ENCODE results near the gene LAMA3.
A peak's percentile ranks its signal among the peaks of the same experiment; 100 is the strongest.

LAMA3 gene

GRCh38 chr18:23682472-23682871, 6.8 kb upstream of the LAMA3 start:
- no peak for TF ChIP-seq JUND (IDR thresholded peaks at IDR 0.05; ENCODE audit: low read depth)
- in situ Hi-C loops (cut with HindIII; ENCODE audit: low pct_unique_long_range_greater_than_20kb, low sequenced_read_pairs), result no loop called here
- DNase-seq (ENCODE audit: low read depth in 1 of 2, low spot score in 1 of 2), result no peak

DNA sequence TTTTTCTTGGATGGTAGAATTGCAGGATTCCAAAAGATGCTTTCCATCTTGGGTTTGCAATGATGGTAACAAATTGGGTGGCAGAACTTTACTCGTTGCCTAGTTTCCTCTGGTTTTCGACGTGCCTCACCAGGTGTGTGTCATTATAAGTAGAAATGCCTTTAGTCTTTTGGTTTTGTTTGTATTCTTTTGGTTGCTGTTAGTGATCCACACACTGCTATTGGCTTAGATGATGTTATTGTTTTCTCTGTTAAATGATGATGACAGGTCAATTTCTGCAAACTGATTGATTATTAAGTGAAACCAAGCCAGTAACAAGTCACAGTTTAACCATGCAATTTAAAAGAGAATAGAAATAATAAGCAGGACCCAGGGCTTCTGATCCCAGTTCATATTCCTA, 6.1 kb upstream of the LAMA3 start:
- DNase-seq (ENCODE audit: low read depth in 1 of 2, low spot score in 1 of 2), result no peak
- in situ Hi-C loops (cut with HindIII; ENCODE audit: low pct_unique_long_range_greater_than_20kb, low sequenced_read_pairs), result no loop called here
- TF ChIP-seq JUND (IDR thresholded peaks at IDR 0.05; ENCODE audit: low read depth), result no peak

DNA sequence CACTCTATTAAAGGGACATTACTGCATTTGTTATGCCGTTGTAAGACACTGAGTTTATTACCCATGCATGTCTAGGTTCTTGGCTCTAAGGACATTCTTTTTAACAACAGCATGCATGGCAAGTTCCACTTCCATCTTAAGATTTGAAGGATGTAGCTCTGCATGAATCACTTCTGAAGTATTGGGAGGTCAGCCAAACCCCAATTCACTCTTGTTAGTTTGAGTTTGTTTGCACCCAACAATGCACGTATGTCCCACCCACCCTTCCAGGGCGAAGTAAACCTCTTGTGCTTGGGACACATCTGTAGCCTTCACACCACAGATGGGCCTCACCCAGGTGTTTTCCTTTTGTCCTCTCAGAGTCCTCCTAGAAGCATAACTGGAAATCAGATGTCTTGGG, 5.6 kb upstream of the LAMA3 start:
- in situ Hi-C loops (cut with HindIII; ENCODE audit: low pct_unique_long_range_greater_than_20kb, low sequenced_read_pairs), result no loop called here

GRCh38 chr18:23684515-23685197, 4.6 kb upstream of the LAMA3 start:
- in situ Hi-C loops (cut with HindIII; ENCODE audit: low pct_unique_long_range_greater_than_20kb, low sequenced_read_pairs), result no loop called here
- TF ChIP-seq JUND (IDR thresholded peaks at IDR 0.05; ENCODE audit: low read depth), result no peak
- no peak for DNase-seq (ENCODE audit: low read depth in 1 of 2, low spot score in 1 of 2)

More for the DNA sequence above, 5.6 kb upstream of the LAMA3 start:
- no peak for DNase-seq (ENCODE audit: low read depth in 1 of 2, low spot score in 1 of 2)
- TF ChIP-seq JUND (IDR thresholded peaks at IDR 0.05; ENCODE audit: low read depth), result no peak

DNA sequence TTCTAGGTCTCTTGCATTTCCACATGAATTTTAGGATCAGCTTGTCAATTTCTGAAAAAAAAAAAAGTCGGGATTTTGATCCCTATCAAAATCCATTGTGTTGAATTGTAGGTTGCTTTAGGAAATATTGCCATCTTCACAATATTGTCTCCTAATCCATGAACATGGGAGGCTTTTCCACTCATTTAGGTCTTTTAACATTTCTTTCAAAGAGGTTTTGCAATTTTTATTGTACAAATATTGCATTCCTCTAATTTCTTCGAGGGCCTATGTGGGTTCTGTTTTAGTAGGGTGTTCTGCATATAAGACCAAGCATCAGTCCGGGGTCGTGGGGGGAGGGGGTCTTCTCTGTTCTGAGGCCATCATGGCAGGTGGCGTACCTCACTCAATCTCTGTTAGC, 725 bp upstream of the LAMA3 start:
- in situ Hi-C loops (cut with HindIII; ENCODE audit: low pct_unique_long_range_greater_than_20kb, low sequenced_read_pairs), result no loop called here
- DNase-seq (ENCODE audit: low read depth in 1 of 2, low spot score in 1 of 2), result no peak

DNA sequence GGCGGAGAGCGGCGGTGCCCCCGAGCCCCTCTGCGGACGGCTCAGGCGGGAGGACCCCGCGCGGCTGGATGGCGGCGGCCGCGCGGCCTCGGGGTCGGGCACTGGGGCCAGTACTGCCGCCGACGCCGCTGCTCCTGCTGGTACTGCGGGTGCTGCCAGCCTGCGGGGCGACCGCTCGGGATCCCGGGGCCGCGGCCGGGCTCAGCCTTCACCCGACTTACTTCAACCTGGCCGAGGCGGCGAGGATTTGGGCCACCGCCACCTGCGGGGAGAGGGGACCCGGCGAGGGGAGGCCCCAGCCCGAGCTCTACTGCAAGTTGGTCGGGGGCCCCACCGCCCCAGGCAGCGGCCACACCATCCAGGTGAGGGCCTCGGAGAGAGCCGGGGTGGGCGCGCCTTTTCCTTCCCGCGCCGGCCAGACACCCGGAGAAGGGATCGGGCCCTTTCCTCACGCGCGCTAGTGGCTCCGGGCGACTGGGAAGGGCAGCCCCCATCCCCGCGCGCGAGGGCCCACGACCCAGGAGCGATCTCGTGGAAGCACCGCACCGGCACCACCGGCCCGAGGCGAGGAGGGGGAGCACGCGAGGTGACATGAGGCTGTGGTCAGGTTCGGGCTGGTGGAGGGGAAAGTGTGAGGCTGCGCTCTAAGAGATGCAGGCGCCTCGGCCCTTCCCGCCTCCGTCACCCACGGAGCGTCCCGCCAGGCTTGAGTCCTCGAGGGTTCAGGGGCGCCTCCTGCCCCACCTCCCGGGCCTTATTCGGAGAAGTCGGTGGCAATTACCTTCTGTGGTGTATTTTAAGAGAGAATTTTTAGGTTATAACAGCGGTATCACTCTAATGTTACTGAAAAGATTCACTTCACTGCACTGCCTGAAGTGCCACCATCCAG, 607 bp downstream of the LAMA3 start:
- in situ Hi-C loops (cut with HindIII; ENCODE audit: low pct_unique_long_range_greater_than_20kb, low sequenced_read_pairs), result no loop called here
- peak in 1 of 2 experiments; percentile 27 for DNase-seq (ENCODE audit: low read depth in 1 of 2, low spot score in 1 of 2)
- no peak for TF ChIP-seq JUND (IDR thresholded peaks at IDR 0.05; ENCODE audit: low read depth)

More for the DNA sequence above, 725 bp upstream of the LAMA3 start:
- no peak for TF ChIP-seq JUND (IDR thresholded peaks at IDR 0.05; ENCODE audit: low read depth)

- no peak for DNase-seq (ENCODE audit: low read depth in 1 of 2, low spot score in 1 of 2)
- in situ Hi-C loops (cut with HindIII; ENCODE audit: low pct_unique_long_range_greater_than_20kb, low sequenced_read_pairs), result no loop called here
- TF ChIP-seq JUND (IDR thresholded peaks at IDR 0.05; ENCODE audit: low read depth), result no peak
Observed at GRCh38 chr18:23690505-23691068, 1.3 kb downstream of the LAMA3 start.

- no peak for TF ChIP-seq JUND (IDR thresholded peaks at IDR 0.05; ENCODE audit: low read depth)
- DNase-seq (ENCODE audit: low read depth in 1 of 2, low spot score in 1 of 2), result no peak
- in situ Hi-C loops (cut with HindIII; ENCODE audit: low pct_unique_long_range_greater_than_20kb, low sequenced_read_pairs), result no loop called here
Observed at GRCh38 chr18:23693846-23694245, 4.6 kb downstream of the LAMA3 start.

DNA sequence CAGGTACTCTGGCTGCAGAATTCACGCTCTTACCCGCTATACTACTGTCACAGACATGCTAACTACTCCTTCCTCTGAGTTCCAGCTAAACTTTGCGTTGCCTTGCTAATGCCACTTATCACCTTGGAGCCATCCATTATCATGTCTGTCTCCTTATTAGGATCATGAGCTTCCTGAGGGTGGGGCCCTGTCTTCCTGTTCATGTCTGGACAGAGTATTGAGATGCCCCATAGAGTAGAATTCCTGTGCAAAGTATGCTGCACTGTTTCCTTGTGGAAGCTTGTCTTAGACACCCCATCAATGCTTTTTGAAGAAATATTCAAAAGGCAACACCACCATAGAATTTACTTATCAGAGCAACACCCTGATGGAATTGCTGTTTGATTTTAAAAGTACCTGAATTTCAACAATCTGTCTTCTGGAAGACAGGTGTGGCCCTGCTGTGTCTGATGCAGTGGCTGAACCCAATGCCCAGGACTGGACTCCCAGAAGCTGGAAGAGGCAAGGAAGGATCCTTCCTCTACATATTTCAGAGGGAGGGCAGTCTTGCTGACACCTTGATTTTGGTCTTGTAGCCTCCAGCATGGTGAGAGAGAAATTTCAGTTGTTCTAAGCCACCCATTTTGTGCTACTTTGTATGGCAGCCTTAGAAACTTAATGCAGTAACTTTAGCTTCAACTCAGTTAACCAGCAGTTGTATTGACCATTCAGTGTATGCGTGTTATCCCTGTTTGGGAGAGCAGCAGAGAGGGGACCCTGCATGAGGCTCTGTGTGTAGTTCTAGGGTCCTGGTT, 5.6 kb downstream of the LAMA3 start:
- TF ChIP-seq JUND (IDR thresholded peaks at IDR 0.05; ENCODE audit: low read depth), result no peak
- in situ Hi-C loops (cut with HindIII; ENCODE audit: low pct_unique_long_range_greater_than_20kb, low sequenced_read_pairs), result no loop called here
- DNase-seq (ENCODE audit: low read depth in 1 of 2, low spot score in 1 of 2), result no peak

DNA sequence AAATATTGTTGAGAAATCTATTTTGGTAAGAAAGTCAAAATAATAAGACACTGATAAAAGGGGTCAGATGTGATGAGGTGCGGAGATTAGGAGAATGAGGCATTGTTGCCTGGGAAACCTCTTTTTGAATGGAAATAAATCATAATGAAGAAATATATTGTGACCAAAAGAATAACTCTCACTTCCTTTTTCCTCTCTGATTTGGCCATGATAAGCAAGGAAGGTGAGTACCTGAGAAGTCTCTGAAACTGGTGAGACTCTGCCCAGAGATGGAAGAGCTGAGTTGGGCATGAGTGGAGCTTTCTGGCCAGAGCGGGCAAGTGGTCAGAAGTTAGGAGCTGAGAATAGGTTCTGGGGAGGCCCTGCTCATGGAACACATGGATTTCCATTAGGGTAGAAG, 11.8 kb downstream of the LAMA3 start:
- in situ Hi-C loops (cut with HindIII; ENCODE audit: low pct_unique_long_range_greater_than_20kb, low sequenced_read_pairs), result no loop called here
- TF ChIP-seq JUND (IDR thresholded peaks at IDR 0.05; ENCODE audit: low read depth), result no peak
- no peak for DNase-seq (ENCODE audit: low read depth in 1 of 2, low spot score in 1 of 2)

DNA sequence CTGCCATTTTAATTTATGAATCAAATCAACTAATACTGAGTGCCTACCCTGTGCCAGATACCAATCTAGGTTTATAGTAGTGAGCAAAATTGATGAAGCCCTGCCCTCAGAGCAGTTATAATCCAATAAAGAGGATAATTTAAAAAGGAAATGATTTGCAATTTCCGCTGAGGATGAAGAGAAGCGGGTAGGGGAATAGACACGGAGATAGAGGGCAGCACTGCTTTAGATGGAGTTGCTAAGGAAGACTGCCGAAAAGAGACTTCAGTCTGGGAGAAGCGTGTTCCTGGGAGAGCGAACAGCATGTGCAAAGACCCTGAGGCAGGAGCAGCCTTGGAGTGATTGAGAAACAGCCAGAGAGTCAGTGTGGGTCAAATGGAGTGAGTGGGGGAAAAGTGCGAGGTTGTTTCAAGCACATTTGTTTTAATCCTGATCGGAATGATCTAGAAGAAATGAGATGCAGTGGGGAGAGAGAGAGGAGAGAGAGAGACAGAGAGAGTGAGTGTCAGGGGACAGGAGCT, 12.4 kb downstream of the LAMA3 start:
- TF ChIP-seq JUND (IDR thresholded peaks at IDR 0.05; ENCODE audit: low read depth), result no peak
- DNase-seq (ENCODE audit: low read depth in 1 of 2, low spot score in 1 of 2), result no peak
- in situ Hi-C loops (cut with HindIII; ENCODE audit: low pct_unique_long_range_greater_than_20kb, low sequenced_read_pairs), result no loop called here

DNA sequence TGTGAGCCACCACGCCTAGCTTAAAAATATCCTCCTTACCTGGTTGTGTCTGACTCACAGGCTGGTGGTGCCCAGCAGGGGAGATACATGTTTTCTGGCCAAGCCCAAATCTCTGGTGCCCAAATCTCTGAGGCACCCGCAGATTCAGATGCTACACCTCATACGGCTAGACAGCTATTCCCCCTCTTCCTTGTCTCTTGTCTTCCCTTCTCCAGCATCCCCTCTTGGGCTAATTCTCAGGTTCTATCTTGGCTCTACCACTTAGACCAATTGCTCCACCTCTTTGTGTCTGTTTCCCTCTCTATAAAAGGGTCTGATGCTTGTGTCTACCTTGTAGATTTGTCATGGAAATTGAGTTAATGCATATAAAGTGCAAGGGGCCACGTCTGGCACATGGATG, 13.4 kb downstream of the LAMA3 start:
- in situ Hi-C loops (cut with HindIII; ENCODE audit: low pct_unique_long_range_greater_than_20kb, low sequenced_read_pairs), result no loop called here
- TF ChIP-seq JUND (IDR thresholded peaks at IDR 0.05; ENCODE audit: low read depth), result no peak
- DNase-seq (ENCODE audit: low read depth in 1 of 2, low spot score in 1 of 2), result no peak

All from T47D (cell line).